Heart right ventricle (tissue), 16 donors: ENCODE measurements around the gene NBPF14. TPM values are rescaled to one million over a fixed set of nuclear protein-coding genes. Genes with fewer than 3 reads are reported as not detected.
"Not testable (repeated sequence)": the region's sequence is repeated elsewhere in the genome, so short reads cannot be mapped to it uniquely, and the experiment has no call there.

Source experiments
- ATAC-seq, 8 donors: fragments of 200-7000 bp; cut with Tn5 transposase; one replicate each; pipeline ENCODE4 v1.9.1; 2020; ENCODE audit warnings: mild to moderate bottlenecking in 8 of 8, moderate library complexity in 8 of 8, moderate number of reproducible peaks in 1 of 8
- DNase-seq, 2 donors: peaks; one replicate each; pipeline ENCODE4 v3.0.0-alpha.2; 2020
- H3K27ac ChIP-seq, 10 donors: fragments of 200-600 bp; sonication (generic) in 2 of 10; one replicate each; pipeline versions ENCODE4 v1.5.0 to v1.8.0; 2020 to 2022; ENCODE audit warnings: mild to moderate bottlenecking in 3 of 10
- H3K27me3 ChIP-seq, 7 donors: fragments of 200-600 bp; one replicate each; pipeline ENCODE4 v1.8.0; 2021 to 2022; ENCODE audit warnings: mild to moderate bottlenecking in 2 of 7
- H3K36me3 ChIP-seq, 9 donors: fragments of 200-600 bp; sonication (generic) in 1 of 9; one replicate each; pipeline versions ENCODE4 v1.5.0 to v1.8.0; 2020 to 2022; ENCODE audit warnings: mild to moderate bottlenecking in 2 of 9
- H3K4me1 ChIP-seq, 9 donors: fragments of 200-600 bp; sonication (generic) in 1 of 9; one replicate each; pipeline versions ENCODE4 v1.5.0 to v1.8.0; 2020 to 2022; ENCODE audit warnings: mild to moderate bottlenecking in 4 of 9
- H3K4me3 ChIP-seq, 10 donors: fragments of 200-600 bp; sonication (generic) in 2 of 10; one replicate each; pipeline versions ENCODE4 v1.5.0 to v1.8.0; 2020 to 2022; ENCODE audit warnings: mild to moderate bottlenecking in 7 of 10, moderate library complexity in 2 of 10
- H3K9me3 ChIP-seq, 11 donors: fragments of 200-600 bp in 10 of 11; sonication (generic) in 2 of 11; one replicate each; pipeline versions ENCODE4 v1.5.0 to v1.8.0; 2013 to 2022; ENCODE audit warnings: mild to moderate bottlenecking in 2 of 11, control low read depth in 1 of 11, moderate library complexity in 1 of 11
- WGBS, 2 donors: extraction: QIAGEN DNeasy Blood & Tissue Kit; methylation state at CpG; one replicate each; pipeline ENCODE4 v1.1.7; 2013; ENCODE audit warnings: inconsistent platforms in 1 of 2; 5-methylcytosine and 5-hydroxymethylcytosine counted together
- intact Hi-C, 10 donors: fragments of 100-400 bp; cut with DNase I; formaldehyde crosslinking; loops; one replicate each; pipeline versions ENCODE4 v1.11.1 to v1.14.2; 2022
- long read RNA-seq, 3 donors: library from polyadenylated mRNA; unstranded; transcript quantifications; one replicate each; pipeline ENCODE4 v2.0.0, GENCODE V29; 2020 to 2021
- polyA plus RNA-seq, 2 donors: library from polyadenylated mRNA; stranded (reverse); fragments of 200-250 nt; gene quantifications; one replicate each; pipeline ENCODE4 v1.2.3, GENCODE V29; 2013
- total RNA-seq, 10 donors: library from RNA; stranded (reverse); fragmentation: NEBNext Ultra II Directional in 3 of 10; extraction: Animal tissue kit (Norgen Biotek cat#: 25700) in 3 of 10; gene quantifications; one replicate each; pipeline versions ENCODE4 v1.2.1 to v1.2.4, GENCODE V29; 2021 to 2023
- TF ChIP-seq, protein P1 (sequence below), 9 donors: fragments of 200-600 bp; sonication (generic) in 2 of 9; IDR thresholded peaks; one replicate each; pipeline versions ENCODE4 v1.5.0 to v1.8.0; 2021 to 2022; ENCODE audit warnings: antibody characterized with exemption in 9 of 9, mild to moderate bottlenecking in 5 of 9, moderate library complexity in 1 of 9
- donor health status: Arrhythmogenic right ventricular cardiomyopathy.
- donor health status: ischemic (EF 13 %, LVEDD 7.1; RV severe dilation, severe dysfunction).
- donor health status: healthy with polysubstance abuse.
- donor health status: DM: no; HTN: yes; CAD: no.
- donor health status: DM: no; HTN: no; CAD: no.
- donor health status: ischemic (EF 25% LVEDD 6.9; RV normal size, moderate dysfunction).
- donor health status: ischemic (EF 25% LVEDD 5.7; RV mildly dilated, moderate dysfunction).
- donor health status: healthy.
- donor health status: DM: yes; HTN: yes; CAD: no.
- donor health status: Ischemic cardiomyopathy.
- donor health status: ischemic (EF 35%, LVEDD 5.7; RV mildly dilated, moderate dysfunction).
- donor health status: nonischemic (EF 11% LVEDD 7.7; RV severe dilation, severe dysfunction).
- donor health status: DM: yes; HTN: yes; CAD: no.
- donor health status: PGD.
- donor health status: ischemic (EF 29% LVEDD 5.4; RV normal size, mild dysfunction).
- donor health status: nonischemic (EF 23%, LVEDD 6.1; RV moderate dilation, normal function).

Gene NBPF14, protein sequence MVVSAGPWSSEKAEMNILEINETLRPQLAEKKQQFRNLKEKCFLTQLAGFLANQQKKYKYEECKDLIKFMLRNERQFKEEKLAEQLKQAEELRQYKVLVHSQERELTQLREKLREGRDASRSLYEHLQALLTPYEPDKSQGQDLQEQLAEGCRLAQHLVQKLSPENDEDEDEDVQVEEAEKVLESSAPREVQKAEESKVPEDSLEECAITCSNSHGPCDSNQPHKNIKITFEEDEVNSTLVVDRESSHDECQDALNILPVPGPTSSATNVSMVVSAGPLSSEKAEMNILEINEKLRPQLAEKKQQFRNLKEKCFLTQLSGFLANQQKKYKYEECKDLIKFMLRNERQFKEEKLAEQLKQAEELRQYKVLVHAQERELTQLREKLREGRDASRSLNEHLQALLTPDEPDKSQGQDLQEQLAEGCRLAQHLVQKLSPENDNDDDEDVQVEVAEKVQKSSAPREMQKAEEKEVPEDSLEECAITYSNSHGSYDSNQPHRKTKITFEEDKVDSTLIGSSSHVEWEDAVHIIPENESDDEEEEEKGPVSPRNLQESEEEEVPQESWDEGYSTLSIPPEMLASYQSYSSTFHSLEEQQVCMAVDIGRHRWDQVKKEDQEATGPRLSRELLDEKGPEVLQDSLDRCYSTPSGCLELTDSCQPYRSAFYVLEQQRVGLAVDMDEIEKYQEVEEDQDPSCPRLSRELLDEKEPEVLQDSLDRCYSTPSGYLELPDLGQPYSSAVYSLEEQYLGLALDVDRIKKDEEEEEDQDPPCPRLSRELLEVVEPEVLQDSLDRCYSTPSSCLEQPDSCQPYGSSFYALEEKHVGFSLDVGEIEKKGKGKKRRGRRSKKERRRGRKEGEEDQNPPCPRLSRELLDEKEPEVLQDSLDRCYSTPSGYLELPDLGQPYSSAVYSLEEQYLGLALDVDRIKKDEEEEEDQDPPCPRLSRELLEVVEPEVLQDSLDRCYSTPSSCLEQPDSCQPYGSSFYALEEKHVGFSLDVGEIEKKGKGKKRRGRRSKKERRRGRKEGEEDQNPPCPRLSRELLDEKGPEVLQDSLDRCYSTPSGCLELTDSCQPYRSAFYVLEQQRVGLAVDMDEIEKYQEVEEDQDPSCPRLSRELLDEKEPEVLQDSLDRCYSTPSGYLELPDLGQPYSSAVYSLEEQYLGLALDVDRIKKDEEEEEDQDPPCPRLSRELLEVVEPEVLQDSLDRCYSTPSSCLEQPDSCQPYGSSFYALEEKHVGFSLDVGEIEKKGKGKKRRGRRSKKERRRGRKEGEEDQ (N-terminal part only)
- total RNA-seq, result 10 to 100 TPM in 4 of 10 donors, 1 to 10 TPM in 6; 4.1 to 16.6 (median 9.4) TPM
- polyA plus RNA-seq, result 1 to 10 TPM; 5.3 to 8.2 TPM
- long read RNA-seq, donor 1, partial matches to known transcripts, result 1 of 2 reads
- long read RNA-seq, donor 1, other reads (novel, unspliced or antisense), result 1 of 2 reads
- long read RNA-seq, donor 2, partial matches to known transcripts, result 4 of 5 reads
- long read RNA-seq, donor 2, other reads (novel, unspliced or antisense), result 1 of 5 reads
- long read RNA-seq, donor 3, partial matches to known transcripts, result 4 of 6 reads
- long read RNA-seq, donor 3, other reads (novel, unspliced or antisense), result 2 of 6 reads

- H3K4me3 ChIP-seq, result not testable (repeated sequence)
Measured at GRCh38 chr1:148595911-148596310, at the start of gene NBPF14. Gene NBPF14 (minus strand): TSS chr1:148596011. CDS start chr1:148595717, 294 bp downstream.

GRCh38 chr1:148625451-148625850 is 29.6 kb upstream of the NBPF14 start:
- 0 to 8% methylated on average over 1 to 2 of the region's 6 CpGs for WGBS, 2 donors

More at GRCh38 chr1:148595911-148596310, at the start of gene NBPF14:
- no CpG with 5 or more reads among the region's 5 CpGs for WGBS, 2 donors
- DNase-seq, H3K27me3 ChIP-seq, intact Hi-C loops, H3K9me3 ChIP-seq, H3K27ac ChIP-seq, H3K36me3 ChIP-seq, ATAC-seq, H3K4me1 ChIP-seq: not testable (repeated sequence)

DNA sequence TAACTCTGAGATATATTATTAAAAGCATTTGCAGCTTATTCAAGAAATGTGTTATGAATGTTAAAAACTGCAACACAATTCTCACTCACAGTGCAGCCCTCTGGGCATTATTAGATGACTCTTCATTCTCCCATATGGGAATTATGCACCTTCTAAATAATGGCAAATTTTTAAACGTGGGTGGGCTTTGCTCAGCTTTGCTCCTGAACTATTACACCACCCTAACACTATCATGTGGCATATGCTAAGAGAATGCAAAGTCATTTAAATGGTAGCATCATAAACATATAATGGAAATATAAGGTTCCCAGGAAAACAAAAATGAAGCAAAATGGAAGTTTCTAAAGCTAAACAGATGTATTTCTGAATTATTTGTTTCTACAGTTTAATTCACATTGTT is 22.4 kb upstream of the NBPF14 start:
- H3K4me3 ChIP-seq, ATAC-seq, intact Hi-C loops, H3K27me3 ChIP-seq, H3K36me3 ChIP-seq, H3K27ac ChIP-seq, H3K4me1 ChIP-seq, DNase-seq, H3K9me3 ChIP-seq: not testable (repeated sequence)
- WGBS, 2 donors, result no CpG with 5 or more reads among the region's 1 CpG

More at GRCh38 chr1:148625451-148625850, 29.6 kb upstream of the NBPF14 start:
- H3K4me1 ChIP-seq, H3K9me3 ChIP-seq, H3K27me3 ChIP-seq, intact Hi-C loops, H3K27ac ChIP-seq, ATAC-seq, H3K36me3 ChIP-seq, H3K4me3 ChIP-seq: not testable (repeated sequence)
- peak; percentile 1 to 10 for DNase-seq

DNA sequence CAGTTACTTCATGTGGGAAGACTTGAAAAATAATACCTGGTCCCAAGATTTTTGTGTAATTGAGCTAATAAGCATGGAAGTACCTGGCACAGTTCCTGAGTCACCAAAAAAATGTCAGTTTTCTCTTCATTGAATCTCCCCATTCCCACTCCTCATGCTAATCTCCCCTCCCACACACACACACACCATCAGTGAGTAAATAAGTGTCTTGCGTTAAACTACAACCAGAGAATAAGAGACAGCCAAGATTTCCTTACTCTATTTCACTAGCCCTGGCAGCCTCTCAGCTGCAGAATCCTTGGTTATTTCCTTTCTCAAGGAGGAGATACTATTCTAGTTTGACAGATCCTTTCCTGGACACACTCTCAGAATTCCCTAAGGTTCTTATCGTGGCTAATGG is 9.5 kb upstream of the NBPF14 start:
- intact Hi-C loops, H3K36me3 ChIP-seq, DNase-seq, H3K9me3 ChIP-seq, H3K4me3 ChIP-seq, H3K4me1 ChIP-seq, H3K27ac ChIP-seq, H3K27me3 ChIP-seq, ATAC-seq: not testable (repeated sequence)
- whole genome bisulfite sequencing, 2 donors, result 38 to 50% methylated on average over 1 of the region's 2 CpGs

DNA sequence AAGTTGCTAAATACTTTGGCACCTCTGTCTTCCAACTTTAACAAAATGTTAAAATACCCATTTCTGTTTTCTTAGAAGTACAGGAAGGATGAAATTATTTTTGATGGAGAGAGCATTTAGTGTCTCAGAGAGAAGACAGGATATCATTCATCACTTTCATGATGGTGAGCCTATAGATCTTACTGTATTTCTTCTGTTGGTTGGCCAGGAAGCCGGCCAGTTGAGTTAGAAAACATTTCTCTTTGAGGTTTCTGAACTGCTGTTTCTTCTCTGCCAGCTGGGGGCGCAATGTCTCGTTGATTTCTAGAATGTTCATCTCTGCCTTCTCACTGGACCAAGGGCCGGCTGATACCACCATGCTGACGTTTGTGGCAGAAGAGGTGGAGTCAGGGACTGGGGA is 451 bp downstream of the NBPF14 start:
- DNase-seq, ATAC-seq: not testable (repeated sequence)
- TF ChIP-seq, protein P1, sequence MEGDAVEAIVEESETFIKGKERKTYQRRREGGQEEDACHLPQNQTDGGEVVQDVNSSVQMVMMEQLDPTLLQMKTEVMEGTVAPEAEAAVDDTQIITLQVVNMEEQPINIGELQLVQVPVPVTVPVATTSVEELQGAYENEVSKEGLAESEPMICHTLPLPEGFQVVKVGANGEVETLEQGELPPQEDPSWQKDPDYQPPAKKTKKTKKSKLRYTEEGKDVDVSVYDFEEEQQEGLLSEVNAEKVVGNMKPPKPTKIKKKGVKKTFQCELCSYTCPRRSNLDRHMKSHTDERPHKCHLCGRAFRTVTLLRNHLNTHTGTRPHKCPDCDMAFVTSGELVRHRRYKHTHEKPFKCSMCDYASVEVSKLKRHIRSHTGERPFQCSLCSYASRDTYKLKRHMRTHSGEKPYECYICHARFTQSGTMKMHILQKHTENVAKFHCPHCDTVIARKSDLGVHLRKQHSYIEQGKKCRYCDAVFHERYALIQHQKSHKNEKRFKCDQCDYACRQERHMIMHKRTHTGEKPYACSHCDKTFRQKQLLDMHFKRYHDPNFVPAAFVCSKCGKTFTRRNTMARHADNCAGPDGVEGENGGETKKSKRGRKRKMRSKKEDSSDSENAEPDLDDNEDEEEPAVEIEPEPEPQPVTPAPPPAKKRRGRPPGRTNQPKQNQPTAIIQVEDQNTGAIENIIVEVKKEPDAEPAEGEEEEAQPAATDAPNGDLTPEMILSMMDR (IDR thresholded peaks at IDR 0.05), result peak in 2 of 9 donors; percentile 8 to 20

GRCh38 chr1:148591098-148591497 is 4.7 kb downstream of the NBPF14 start:
- H3K36me3 ChIP-seq, result peaks cover 0 to 11% (median 0%) of the 10 kb centered on the region in 9 donors
- H3K27ac ChIP-seq, H3K27me3 ChIP-seq, H3K4me1 ChIP-seq, intact Hi-C loops, ATAC-seq, H3K9me3 ChIP-seq, H3K4me3 ChIP-seq, DNase-seq: not testable (repeated sequence)
- 89 to 100% methylated on average over 1 to 4 of the region's 5 CpGs for WGBS, 2 donors

More for the DNA sequence above, 451 bp downstream of the NBPF14 start:
- H3K4me3 ChIP-seq, intact Hi-C loops, H3K27me3 ChIP-seq, H3K36me3 ChIP-seq, H3K27ac ChIP-seq, H3K4me1 ChIP-seq, H3K9me3 ChIP-seq: not testable (repeated sequence)
- 14 to 27% methylated on average over 1 of the region's 5 CpGs for WGBS, 2 donors

DNA sequence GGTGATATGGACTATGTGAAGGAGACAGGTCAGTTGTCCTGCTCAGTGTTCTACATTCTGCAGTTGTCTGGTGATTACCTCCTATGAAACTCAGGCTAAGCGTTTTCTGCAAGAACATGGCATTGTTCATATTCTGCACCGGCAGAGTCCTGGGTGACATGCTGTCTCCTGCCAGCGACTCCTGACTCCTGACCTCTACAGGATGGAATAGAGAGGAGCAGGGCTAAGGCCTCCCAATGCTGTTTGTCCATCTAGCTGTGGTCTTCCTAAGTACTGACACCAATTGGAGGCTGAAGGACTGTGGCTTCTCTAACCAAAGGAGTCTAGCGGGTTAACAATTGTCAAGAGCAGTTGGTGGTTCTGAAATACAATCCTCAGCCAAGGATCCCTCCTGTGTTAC is 63.7 kb downstream of the NBPF14 start:
- H3K36me3 ChIP-seq, result peaks cover 0 to 12% (median 0%) of the 10 kb centered on the region in 9 donors
- DNase-seq, H3K9me3 ChIP-seq, intact Hi-C loops, H3K27me3 ChIP-seq, H3K27ac ChIP-seq, H3K4me3 ChIP-seq, ATAC-seq, H3K4me1 ChIP-seq: not testable (repeated sequence)
- WGBS, 2 donors, result 71 to 78% methylated on average over 2 of the region's 4 CpGs

DNA sequence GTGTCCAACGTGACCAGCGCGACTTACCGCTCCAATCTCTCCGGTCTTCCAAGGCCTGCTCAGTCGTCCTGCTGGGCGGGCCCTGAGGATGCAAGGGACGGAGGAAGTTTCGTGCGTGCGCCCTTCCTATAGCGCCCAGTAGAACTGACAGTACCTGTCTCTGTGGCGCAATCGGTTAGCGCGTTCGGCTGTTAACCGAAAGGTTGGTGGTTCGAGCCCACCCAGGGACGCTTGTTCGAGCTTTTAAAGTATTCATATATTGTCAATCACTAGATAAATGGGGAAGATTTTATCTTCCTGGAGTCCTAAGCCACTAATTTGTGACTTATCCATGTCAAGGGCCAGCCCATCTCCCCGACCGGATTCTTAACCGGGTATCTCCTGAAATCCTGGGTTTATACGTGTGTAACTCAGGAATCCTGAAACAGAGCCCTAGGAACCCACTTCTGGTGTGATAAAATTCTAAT is 66.7 kb downstream of the NBPF14 start:
- DNase-seq, result peak; percentile 4 to 14
- intact Hi-C loops, H3K27me3 ChIP-seq, H3K9me3 ChIP-seq, ATAC-seq, H3K36me3 ChIP-seq, H3K4me1 ChIP-seq, H3K27ac ChIP-seq: not testable (repeated sequence)
- H3K4me3 ChIP-seq, result peak overlapping the region in 7 of 10 donors; percentile 28 to 41 (median 34)
- WGBS, 2 donors, result 6 to 9% methylated on average over 12 to 23 of the region's 25 CpGs
